ENCODE results near the gene PDIA2. TPM values are rescaled to one million over a fixed set of nuclear protein-coding genes. Genes with fewer than 3 reads are reported as not detected.
"Not testable (repeated sequence)": the region's sequence is repeated elsewhere in the genome, so short reads cannot be mapped to it uniquely, and the experiment has no call there.

The PDIA2 gene
- total RNA-seq, 3 donors from 2014 or later: 0.23 to 2.8 (median 1.3) TPM

DNA sequence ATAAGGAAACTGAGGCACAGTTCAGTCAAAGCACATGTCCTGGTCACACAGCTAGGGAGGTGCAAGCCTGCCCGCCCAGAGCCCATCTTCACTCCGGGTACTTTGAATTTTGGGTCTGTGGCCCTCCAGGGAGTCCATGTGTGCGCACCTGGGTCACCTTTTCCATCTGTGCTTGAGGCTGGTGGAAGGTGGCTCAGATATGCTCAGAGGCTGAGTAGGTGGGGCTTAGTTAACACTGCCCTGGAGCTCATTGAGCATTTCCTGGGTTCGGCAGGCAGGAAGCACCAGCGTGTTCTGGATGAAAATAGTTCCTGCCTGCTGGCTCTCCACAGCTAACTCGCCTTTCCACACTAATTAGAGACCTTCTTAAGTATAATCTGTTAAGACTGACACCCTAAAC is 29.1 kb upstream of the PDIA2 start:
- no peak overlapping the region for H3K4me3 ChIP-seq
- H3K36me3 ChIP-seq (ENCODE audit: low read depth): no peaks in the 10 kb centered on the region
- DNase-seq: peak in 2 of 3 donors; percentile 54 to 57
- ATAC-seq: peak; percentile 76
- intact Hi-C loops (cut with DNase I, micrococcal nuclease): no loop called here
- no peaks in the 10 kb centered on the region for H3K9me3 ChIP-seq
- TF ChIP-seq, protein P1, sequence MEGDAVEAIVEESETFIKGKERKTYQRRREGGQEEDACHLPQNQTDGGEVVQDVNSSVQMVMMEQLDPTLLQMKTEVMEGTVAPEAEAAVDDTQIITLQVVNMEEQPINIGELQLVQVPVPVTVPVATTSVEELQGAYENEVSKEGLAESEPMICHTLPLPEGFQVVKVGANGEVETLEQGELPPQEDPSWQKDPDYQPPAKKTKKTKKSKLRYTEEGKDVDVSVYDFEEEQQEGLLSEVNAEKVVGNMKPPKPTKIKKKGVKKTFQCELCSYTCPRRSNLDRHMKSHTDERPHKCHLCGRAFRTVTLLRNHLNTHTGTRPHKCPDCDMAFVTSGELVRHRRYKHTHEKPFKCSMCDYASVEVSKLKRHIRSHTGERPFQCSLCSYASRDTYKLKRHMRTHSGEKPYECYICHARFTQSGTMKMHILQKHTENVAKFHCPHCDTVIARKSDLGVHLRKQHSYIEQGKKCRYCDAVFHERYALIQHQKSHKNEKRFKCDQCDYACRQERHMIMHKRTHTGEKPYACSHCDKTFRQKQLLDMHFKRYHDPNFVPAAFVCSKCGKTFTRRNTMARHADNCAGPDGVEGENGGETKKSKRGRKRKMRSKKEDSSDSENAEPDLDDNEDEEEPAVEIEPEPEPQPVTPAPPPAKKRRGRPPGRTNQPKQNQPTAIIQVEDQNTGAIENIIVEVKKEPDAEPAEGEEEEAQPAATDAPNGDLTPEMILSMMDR (IDR thresholded peaks at IDR 0.05): no peak
- peaks cover 31% of the 10 kb centered on the region for H3K4me1 ChIP-seq (ENCODE audit: low read depth)

DNA sequence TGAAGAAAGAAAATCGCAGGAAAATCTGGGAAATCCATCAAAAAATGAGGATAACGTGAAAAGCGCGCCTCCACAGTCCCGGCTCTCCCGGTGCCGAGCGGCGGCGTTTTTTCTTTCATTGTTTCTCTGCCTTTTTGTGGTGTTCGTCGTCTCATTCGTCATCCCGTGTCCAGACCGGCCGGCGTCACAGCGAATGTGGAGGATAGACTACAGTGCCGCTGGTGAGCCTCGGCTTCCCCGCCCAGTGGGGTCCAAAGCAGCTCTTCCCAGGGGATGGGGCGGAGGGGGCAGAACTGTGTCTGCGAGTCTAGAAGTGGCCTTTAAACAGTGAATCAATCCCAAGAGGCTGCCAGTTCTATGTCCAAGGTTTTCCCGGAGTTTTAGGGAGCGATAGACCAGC is 28.5 kb upstream of the PDIA2 start:
- no peak overlapping the region for H3K4me3 ChIP-seq
- intact Hi-C loops (cut with DNase I, micrococcal nuclease): no loop called here
- peaks cover 31% of the 10 kb centered on the region for H3K4me1 ChIP-seq (ENCODE audit: low read depth)
- TF ChIP-seq, protein P1 (IDR thresholded peaks at IDR 0.05): no peak
- DNase-seq (no peak), ATAC-seq (no peak)
- H3K9me3 ChIP-seq: no peaks in the 10 kb centered on the region
- no peaks in the 10 kb centered on the region for H3K36me3 ChIP-seq (ENCODE audit: low read depth)

DNA sequence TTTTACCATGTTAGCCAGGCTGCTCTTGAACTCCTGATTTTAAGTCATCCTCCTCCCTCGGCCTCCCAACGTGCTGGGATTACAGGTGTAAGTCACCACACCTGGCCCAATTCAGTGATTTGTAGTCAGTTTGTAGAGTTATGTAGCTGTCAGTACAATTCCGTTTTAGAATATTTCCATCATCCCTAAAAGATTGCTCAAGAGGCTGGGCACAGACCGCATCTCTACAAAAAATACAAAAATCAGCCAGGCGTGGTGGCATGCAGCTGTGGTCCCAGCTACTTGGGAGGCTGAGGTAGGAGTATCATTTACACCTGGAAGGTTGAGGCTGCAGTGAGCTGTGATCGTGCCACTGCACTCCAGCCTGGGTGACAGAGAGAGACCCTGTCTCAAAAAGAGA is 27.8 kb upstream of the PDIA2 start:
- ATAC-seq (no peak), DNase-seq (no peak)
- Histone ChIP-seq H3K4me3 (no peak overlapping the region), H3K9me3 (no peaks in the 10 kb centered on the region), H3K36me3 (ENCODE audit: low read depth) (no peaks in the 10 kb centered on the region), H3K4me1 (ENCODE audit: low read depth) (peaks cover 28% of the 10 kb centered on the region)
- intact Hi-C loops (cut with DNase I, micrococcal nuclease): no loop called here
- TF ChIP-seq, protein P1 (IDR thresholded peaks at IDR 0.05): no peak

DNA sequence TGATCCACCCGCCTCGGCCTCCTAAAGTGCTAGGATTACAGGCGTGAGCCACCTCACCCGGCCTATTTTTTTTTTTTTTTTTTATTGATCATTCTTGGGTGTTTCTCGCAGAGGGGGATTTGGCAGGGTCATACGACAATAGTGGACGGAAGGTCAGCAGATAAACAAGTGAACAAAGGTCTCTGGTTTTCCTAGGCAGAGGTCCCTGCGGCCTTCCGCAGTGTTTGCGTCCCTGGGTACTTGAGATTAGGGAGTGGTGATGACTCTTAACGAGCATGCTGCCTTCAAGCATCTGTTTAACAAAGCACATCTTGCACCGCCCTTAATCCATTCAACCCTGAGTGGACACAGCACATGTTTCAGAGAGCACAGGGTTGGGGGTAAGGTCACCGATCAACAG is 24.9 kb upstream of the PDIA2 start:
- H3K36me3 ChIP-seq (ENCODE audit: low read depth); DNase-seq; ATAC-seq; H3K9me3 ChIP-seq; intact Hi-C loops (cut with DNase I, micrococcal nuclease); H3K4me3 ChIP-seq: not testable (repeated sequence)
- peaks cover 14% of the 10 kb centered on the region for H3K4me1 ChIP-seq (ENCODE audit: low read depth)

DNA sequence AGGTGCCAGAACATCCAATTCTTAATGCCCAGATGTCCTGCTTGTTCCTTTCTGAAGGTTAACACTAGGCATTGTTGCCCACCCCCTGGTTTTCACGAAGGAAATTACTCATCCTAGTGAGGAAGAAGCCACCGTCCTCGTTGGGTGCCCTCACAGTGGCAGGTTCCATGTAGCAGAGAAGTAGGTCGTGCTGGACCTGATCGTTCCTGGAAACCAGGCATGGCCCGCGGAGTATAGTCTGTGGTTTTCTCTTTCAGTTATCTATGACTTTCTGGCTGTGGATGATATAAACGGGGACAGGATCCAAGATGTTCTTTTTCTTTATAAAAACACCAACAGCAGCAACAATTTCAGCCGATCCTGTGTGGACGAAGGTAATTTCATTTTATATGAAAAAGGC is 23.7 kb upstream of the PDIA2 start:
- no peaks in the 10 kb centered on the region for H3K36me3 ChIP-seq (ENCODE audit: low read depth)
- DNase-seq: no peak
- no peaks in the 10 kb centered on the region for H3K9me3 ChIP-seq
- TF ChIP-seq, protein P1 (IDR thresholded peaks at IDR 0.05): no peak
- no peak for ATAC-seq
- peaks cover 2% of the 10 kb centered on the region for H3K4me1 ChIP-seq (ENCODE audit: low read depth)
- intact Hi-C loops (cut with DNase I, micrococcal nuclease): no loop called here
- H3K4me3 ChIP-seq: no peak overlapping the region

DNA sequence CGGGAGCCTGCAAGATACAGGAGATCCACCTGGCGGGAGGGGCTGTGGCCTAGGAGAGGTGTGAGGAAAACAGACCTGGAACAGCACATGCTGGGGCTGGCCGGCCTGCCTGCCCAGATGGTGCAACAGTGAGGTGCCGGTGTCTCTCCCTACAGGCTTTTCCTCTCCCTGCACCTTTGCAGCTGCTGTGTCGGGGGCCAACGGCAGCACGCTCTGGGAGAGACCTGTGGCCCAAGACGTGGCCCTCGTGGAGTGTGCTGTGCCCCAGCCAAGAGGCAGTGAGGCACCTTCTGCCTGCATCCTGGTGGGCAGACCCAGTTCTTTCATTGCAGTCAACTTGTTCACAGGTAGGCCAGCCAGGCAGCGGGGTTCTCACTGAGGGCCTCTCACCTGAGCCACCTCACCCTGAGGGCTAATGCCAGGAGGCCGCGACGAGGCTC is 23.1 kb upstream of the PDIA2 start:
- Histone ChIP-seq H3K36me3 (ENCODE audit: low read depth) (no peaks in the 10 kb centered on the region), H3K4me3 (no peak overlapping the region), H3K4me1 (ENCODE audit: low read depth) (no peaks in the 10 kb centered on the region), H3K9me3 (no peaks in the 10 kb centered on the region)
- ATAC-seq (no peak), DNase-seq (no peak)
- TF ChIP-seq, protein P1 (IDR thresholded peaks at IDR 0.05): no peak
- intact Hi-C loops (cut with DNase I, micrococcal nuclease): no loop called here

Data from mucosa of descending colon (tissue), 3 donors.